Calu3 (cell line): ENCODE data around the gene GOLGB1. TPM values are rescaled to one million over a fixed set of nuclear protein-coding genes. Genes with fewer than 3 reads are reported as not detected.
A peak's percentile ranks its signal among the peaks of the same experiment; 100 is the strongest.

Experiments
- Bru-seq: library from RNA; stranded (reverse); fragments of 400-500 nt; gene quantifications from one replicate; lab custom pipeline; 2021; lab: Mats Ljungman, UMichigan
- BruChase-seq, 2 experiments: library from RNA; stranded (reverse); fragments of 400-500 nt; gene quantifications; one replicate each; lab custom pipeline; 2021; lab: Mats Ljungman, UMichigan
- BruUV-seq: library from RNA; stranded (reverse); fragments of 400-500 nt; replicated peaks from 2 replicates; lab custom pipeline; 2021; lab: Mats Ljungman, UMichigan
- CTCF ChIA-PET: fragments of 300-600 bp; sonication (Branson Sonifier 250); formaldehyde crosslinking; loops from one replicate; lab custom pipeline; 2022; ENCODE audit warnings: antibody characterized with exemption; lab: Charles Lee
- DNase-seq: peaks from one replicate; pipeline ENCODE4 v3.0.0; 2022
- H3K27ac Mint-ChIP-seq: one replicate; pipeline ENCODE4 v1.8.0; 2022; ENCODE audit warnings: mixed read lengths; ENCODE audit not compliant: unreplicated experiment
- H3K27me3 Mint-ChIP-seq: one replicate; pipeline ENCODE4 v1.8.0; 2022; ENCODE audit warnings: mixed read lengths; ENCODE audit not compliant: unreplicated experiment
- H3K36me3 Mint-ChIP-seq: one replicate; pipeline ENCODE4 v1.8.0; 2022; ENCODE audit warnings: mild to moderate bottlenecking, moderate library complexity, mixed read lengths; ENCODE audit not compliant: insufficient read depth, unreplicated experiment
- H3K4me1 Mint-ChIP-seq: one replicate; pipeline ENCODE4 v1.8.0; 2022; ENCODE audit warnings: mild to moderate bottlenecking, low read depth, mixed read lengths; ENCODE audit not compliant: unreplicated experiment
- H3K4me3 Mint-ChIP-seq: one replicate; pipeline ENCODE4 v1.8.0; 2022; ENCODE audit warnings: mild to moderate bottlenecking, low read depth, moderate library complexity, mixed read lengths; ENCODE audit not compliant: unreplicated experiment
- H3K9me3 Mint-ChIP-seq: one replicate; pipeline ENCODE4 v1.8.0; 2022; ENCODE audit warnings: low read depth, mixed read lengths; ENCODE audit not compliant: unreplicated experiment
- intact Hi-C: fragments of 100-400 bp; cut with micrococcal nuclease; formaldehyde crosslinking; loops from one replicate; pipeline ENCODE4 v1.10.0; 2022; ENCODE audit not compliant: unreplicated experiment
- long read RNA-seq: library from polyadenylated mRNA; stranded (forward); transcript quantifications from one replicate; pipeline ENCODE4 v2.0.0, GENCODE V29; 2022
- total RNA-seq: library from RNA; stranded (reverse); gene quantifications from 2 replicates; pipeline ENCODE4 v1.2.3, GENCODE V29; 2022
- TF ChIP-seq, protein P1 (sequence below): fragments of 200-600 bp; IDR thresholded peaks from one replicate; pipeline ENCODE4 v1.8.0; 2022; ENCODE audit warnings: antibody characterized with exemption; ENCODE audit not compliant: unreplicated experiment

GOLGB1 gene
- total RNA-seq (42.4 and 42.8 TPM in 2 replicates), Bru-seq, nascent RNA (percentile 87 among the genes with signal in this experiment), BruChase-seq, experiment 1, labeled RNA remaining after a 6-hour chase (percentile 95 among the genes with signal in this experiment), BruChase-seq, experiment 2, labeled RNA remaining after a 2-hour chase (percentile 86 among the genes with signal in this experiment)
- long read RNA-seq, partial matches to known transcripts, result 4 of 6 reads
- long read RNA-seq, other reads (novel, unspliced or antisense), result 2 of 6 reads

GRCh38 chr3:121749276-121750086 lies at the start of gene GOLGB1:
Gene GOLGB1, minus strand, starts transcription at chr3:121749741. Its CDS starts 18,770 bp downstream, at chr3:121730971.
- Mint-ChIP-seq H3K27me3 (no peaks in the 10 kb centered on the region), H3K36me3 (no peaks in the 10 kb centered on the region), H3K9me3 (no peaks in the 10 kb centered on the region), H3K4me3 (no peak within 1 kb of the TSS), H3K27ac (no peak within 1 kb of the TSS), H3K4me1 (peaks cover 13% of the 10 kb centered on the region)
- intact Hi-C loops, result loop anchor here (10.0 kb wide), 1 partner anchor 205 kb away; the partner anchor contains the start of gene POLQ
- BruUV-seq, result no TSS peak
- TF ChIP-seq, protein P1, sequence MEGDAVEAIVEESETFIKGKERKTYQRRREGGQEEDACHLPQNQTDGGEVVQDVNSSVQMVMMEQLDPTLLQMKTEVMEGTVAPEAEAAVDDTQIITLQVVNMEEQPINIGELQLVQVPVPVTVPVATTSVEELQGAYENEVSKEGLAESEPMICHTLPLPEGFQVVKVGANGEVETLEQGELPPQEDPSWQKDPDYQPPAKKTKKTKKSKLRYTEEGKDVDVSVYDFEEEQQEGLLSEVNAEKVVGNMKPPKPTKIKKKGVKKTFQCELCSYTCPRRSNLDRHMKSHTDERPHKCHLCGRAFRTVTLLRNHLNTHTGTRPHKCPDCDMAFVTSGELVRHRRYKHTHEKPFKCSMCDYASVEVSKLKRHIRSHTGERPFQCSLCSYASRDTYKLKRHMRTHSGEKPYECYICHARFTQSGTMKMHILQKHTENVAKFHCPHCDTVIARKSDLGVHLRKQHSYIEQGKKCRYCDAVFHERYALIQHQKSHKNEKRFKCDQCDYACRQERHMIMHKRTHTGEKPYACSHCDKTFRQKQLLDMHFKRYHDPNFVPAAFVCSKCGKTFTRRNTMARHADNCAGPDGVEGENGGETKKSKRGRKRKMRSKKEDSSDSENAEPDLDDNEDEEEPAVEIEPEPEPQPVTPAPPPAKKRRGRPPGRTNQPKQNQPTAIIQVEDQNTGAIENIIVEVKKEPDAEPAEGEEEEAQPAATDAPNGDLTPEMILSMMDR, result no peak
- peak; percentile 93 for DNase-seq
- CTCF ChIA-PET, result interaction anchor here (0.5 kb wide), 1 partner anchor 43 kb away, joined by 3 read pairs; no protein-coding TSS in a partner anchor

- H3K27ac Mint-ChIP-seq, result no peak overlapping the region
Observed at GRCh38 chr3:121796970-121797369, 47.4 kb upstream of the GOLGB1 start.

GRCh38 chr3:121794264-121794983 lies 44.9 kb upstream of the GOLGB1 start:
- no peaks in the 10 kb centered on the region for H3K4me1 Mint-ChIP-seq
- peaks cover 4% of the 10 kb centered on the region for H3K36me3 Mint-ChIP-seq
- H3K4me3 Mint-ChIP-seq, result no peak overlapping the region
- no TSS peak for BruUV-seq
- H3K27me3 Mint-ChIP-seq, result no peaks in the 10 kb centered on the region
- no peaks in the 10 kb centered on the region for H3K9me3 Mint-ChIP-seq
- no peak for DNase-seq
- TF ChIP-seq, protein P1, result no peak
- H3K27ac Mint-ChIP-seq, result no peak overlapping the region
- intact Hi-C loops, result no loop called here
- CTCF ChIA-PET, result no interaction called here

More at GRCh38 chr3:121796970-121797369, 47.4 kb upstream of the GOLGB1 start:
- TF ChIP-seq, protein P1, result no peak
- BruUV-seq, result no TSS peak
- DNase-seq, result no peak
- H3K4me3 Mint-ChIP-seq, result no peak overlapping the region
- no peaks in the 10 kb centered on the region for H3K4me1 Mint-ChIP-seq
- no peaks in the 10 kb centered on the region for H3K27me3 Mint-ChIP-seq
- peaks cover 4% of the 10 kb centered on the region for H3K36me3 Mint-ChIP-seq
- no peaks in the 10 kb centered on the region for H3K9me3 Mint-ChIP-seq
- CTCF ChIA-PET, result interaction anchor here (0.7 kb wide), 1 partner anchor 13 kb away, joined by 12 read pairs; no protein-coding TSS in a partner anchor
- intact Hi-C loops, result no loop called here

DNA sequence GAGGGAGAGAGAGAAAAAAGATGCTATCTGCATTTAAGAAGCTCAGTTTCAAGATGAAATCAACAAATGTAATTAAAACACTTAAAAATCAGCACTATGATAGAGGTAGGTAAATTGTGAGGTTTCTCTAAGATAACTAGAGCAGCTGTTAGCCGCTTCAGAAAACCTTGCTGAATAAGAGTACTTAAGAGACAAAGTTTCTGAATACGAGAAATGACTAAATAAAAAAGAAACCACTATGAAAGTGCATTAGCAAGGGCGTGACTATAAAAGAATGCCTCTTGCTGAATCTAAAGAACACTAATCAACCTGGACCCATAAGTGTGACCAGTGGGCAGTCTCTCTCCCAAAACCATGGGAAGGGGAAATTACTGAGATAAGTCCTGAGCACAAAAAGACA lies 43.5 kb upstream of the GOLGB1 start:
- Mint-ChIP-seq H3K4me1 (no peaks in the 10 kb centered on the region), H3K27ac (no peak overlapping the region), H3K4me3 (no peak overlapping the region), H3K27me3 (no peaks in the 10 kb centered on the region), H3K9me3 (no peaks in the 10 kb centered on the region), H3K36me3 (peaks cover 10% of the 10 kb centered on the region)
- intact Hi-C loops, result no loop called here
- CTCF ChIA-PET, result no interaction called here
- TF ChIP-seq, protein P1, result no peak
- BruUV-seq, result no TSS peak
- no peak for DNase-seq
